Natural killer cell (primary cell): ENCODE measurements around the gene WDR74. TPM values are rescaled to one million over a fixed set of nuclear protein-coding genes. Genes with fewer than 3 reads are reported as not detected.

Experiments
- ATAC-seq, 3 donors: fragments of 150-1000 bp in 2 of 3; fragments of 200-7000 bp in 1 of 3; cut with Tn5 transposase; 1 replicate in 1 of 3; 2 replicates in 2 of 3; pipeline ENCODE4 v1.10.0; 2021; ENCODE audit warnings: mild to moderate bottlenecking in 2 of 3, moderate library complexity in 2 of 3
- DNase-seq, 2 donors: peaks; one replicate each; pipeline versions ENCODE4 v3.0.0 to v3.0.0-alpha.2; 2013 to 2021; ENCODE audit warnings: mixed read lengths in 1 of 2
- H3K27ac ChIP-seq: one replicate; pipeline ENCODE4 v1.5.1; 2013; ENCODE audit warnings: mild to moderate bottlenecking, low read length
- H3K27me3 ChIP-seq: one replicate; pipeline ENCODE4 v1.6.1; 2013; ENCODE audit warnings: low read length; ENCODE audit not compliant: control insufficient read depth, insufficient read depth
- H3K36me3 ChIP-seq: one replicate; pipeline ENCODE4 v1.6.1; 2013; ENCODE audit warnings: low read length; ENCODE audit not compliant: control insufficient read depth, insufficient read depth
- H3K4me1 ChIP-seq: one replicate; pipeline ENCODE4 v1.6.1; 2013; ENCODE audit warnings: low read length; ENCODE audit not compliant: control insufficient read depth, insufficient read depth
- H3K4me3 ChIP-seq: one replicate; pipeline ENCODE4 v1.5.1; 2013; ENCODE audit warnings: low read length
- H3K9me3 ChIP-seq: one replicate; pipeline ENCODE4 v1.6.1; 2013; ENCODE audit warnings: low read length; ENCODE audit not compliant: control insufficient read depth, insufficient read depth
- H3K27ac Mint-ChIP-seq, 2 donors: one replicate each; pipeline ENCODE4 v1.8.0; 2022; ENCODE audit warnings: mild to moderate bottlenecking in 2 of 2, mixed read lengths in 2 of 2, moderate library complexity in 1 of 2
- H3K27me3 Mint-ChIP-seq, 2 donors: one replicate each; pipeline ENCODE4 v1.8.0; 2022; ENCODE audit warnings: low read depth in 2 of 2, mixed read lengths in 2 of 2
- H3K36me3 Mint-ChIP-seq: one replicate; pipeline ENCODE4 v1.8.0; 2022; ENCODE audit warnings: mixed read lengths
- H3K4me1 Mint-ChIP-seq, 2 donors: one replicate each; pipeline ENCODE4 v1.8.0; 2022; ENCODE audit warnings: mixed read lengths in 2 of 2
- H3K4me3 Mint-ChIP-seq: one replicate; pipeline ENCODE4 v1.8.0; 2022; ENCODE audit warnings: mild to moderate bottlenecking, moderate library complexity, mixed read lengths
- H3K9me3 Mint-ChIP-seq, 2 donors: one replicate each; pipeline ENCODE4 v1.8.0; 2022; ENCODE audit warnings: mixed read lengths in 2 of 2
- CTCF ChIP-seq: fragments of 200-600 bp; IDR thresholded peaks from one replicate; pipeline ENCODE4 v1.8.0; 2022; ENCODE audit warnings: antibody characterized with exemption
- WGBS: methylation state at CpG from one replicate; pipeline ENCODE4 v1.1.7; 2013; ENCODE audit warnings: missing lambda C conversion rate; ENCODE audit not compliant: insufficient coverage; 5-methylcytosine and 5-hydroxymethylcytosine counted together
- intact Hi-C: fragments of 100-400 bp; cut with micrococcal nuclease; formaldehyde crosslinking; loops from one replicate; pipeline ENCODE4 v1.14.2; 2022
- total RNA-seq, 4 donors: library from RNA; stranded (reverse); fragments of 120-200 nt in 1 of 4; gene quantifications; one replicate each; pipeline versions ENCODE4 v1.2.3 to v1.2.4, GENCODE V29; 2013 to 2022

The WDR74 gene
- total RNA-seq = 100 to 1,000 TPM; 151 to 173 (median 171) TPM
- total RNA-seq (2013) = 94.9 TPM

- no peaks in the 10 kb centered on the region for H3K9me3 ChIP-seq
- Mint-ChIP-seq H3K9me3 (no peaks in the 10 kb centered on the region), H3K36me3 (no peaks in the 10 kb centered on the region), H3K27me3 (no peaks in the 10 kb centered on the region), H3K4me3 (no peak within 1 kb of the TSS), H3K27ac (no peak within 1 kb of the TSS), H3K4me1 (peaks cover 17 to 19% of the 10 kb centered on the region in 2 donors)
- TF ChIP-seq CTCF = no peak
- WGBS = under 1% methylated on average over 60 of the region's 62 CpGs
- peak within 1 kb of the TSS; percentile 92 for H3K27ac ChIP-seq
- ATAC-seq = peak; percentile 46 to 67 (median 49)
- intact Hi-C loops = loop anchor here (1.0 to 2.0 kb wide), 2 partner anchors 8 to 34 kb away; partner anchors contain the start of gene NXF1
- no peaks in the 10 kb centered on the region for H3K27me3 ChIP-seq
- H3K4me1 ChIP-seq = peaks cover 35% of the 10 kb centered on the region
- H3K36me3 ChIP-seq = peaks cover 23% of the 10 kb centered on the region
- peak; percentile 88 to 98 for DNase-seq
- H3K4me3 ChIP-seq = peak within 1 kb of the TSS; percentile 82
These were observed at the start of gene WDR74 for GRCh38 chr11:62839050-62839945. WDR74 (minus strand) TSS chr11:62839590; CDS start chr11:62839570, 20 bp downstream.

- ATAC-seq (peak in 1 of 3 donors; percentile 4), DNase-seq (no peak)
- Mint-ChIP-seq H3K4me1 (peaks cover 8 to 17% of the 10 kb centered on the region in 2 donors), H3K9me3 (no peaks in the 10 kb centered on the region), H3K27ac (peak overlapping the region; percentile 60 to 69), H3K4me3 (peak overlapping the region; percentile 37), H3K27me3 (no peaks in the 10 kb centered on the region), H3K36me3 (peaks cover 23% of the 10 kb centered on the region)
- 91% methylated on average over 2 of the region's 2 CpGs for WGBS
- Histone ChIP-seq H3K36me3 (peaks cover 48% of the 10 kb centered on the region), H3K4me1 (peaks cover 3% of the 10 kb centered on the region), H3K9me3 (no peaks in the 10 kb centered on the region), H3K4me3 (no peak overlapping the region), H3K27ac (no peak overlapping the region), H3K27me3 (no peaks in the 10 kb centered on the region)
- intact Hi-C loops = no loop called here
- no peak for TF ChIP-seq CTCF
These were observed 49.7 kb upstream of the WDR74 start for GRCh38 chr11:62889126-62889483.

- TF ChIP-seq CTCF = no peak
- Histone ChIP-seq H3K27me3 (no peaks in the 10 kb centered on the region), H3K4me1 (peaks cover 8% of the 10 kb centered on the region), H3K27ac (no peak overlapping the region), H3K4me3 (no peak overlapping the region), H3K9me3 (no peaks in the 10 kb centered on the region), H3K36me3 (peaks cover 55% of the 10 kb centered on the region)
- H3K36me3 Mint-ChIP-seq = peaks cover 30% of the 10 kb centered on the region
- no peak for DNase-seq
- H3K4me3 Mint-ChIP-seq = no peak overlapping the region
- H3K4me1 Mint-ChIP-seq = peaks cover 15 to 24% of the 10 kb centered on the region in 2 donors
- H3K9me3 Mint-ChIP-seq = no peaks in the 10 kb centered on the region
- intact Hi-C loops = no loop called here
- no peak for ATAC-seq
- H3K27me3 Mint-ChIP-seq = no peaks in the 10 kb centered on the region
- 97% methylated on average over 14 of the region's 14 CpGs for WGBS
- peak overlapping the region; percentile 60 to 69 for H3K27ac Mint-ChIP-seq
These were observed 49.0 kb upstream of the WDR74 start for GRCh38 chr11:62888406-62888805.
